Central memory CD8-positive, alpha-beta T cell (primary cell): ENCODE measurements around the gene KMT2C.
"Not testable (repeated sequence)": the region's sequence is repeated elsewhere in the genome, so short reads cannot be mapped to it uniquely, and the experiment has no call there.

Experiments used
- ATAC-seq: fragments of 150-1000 bp; cut with Tn5 transposase; replicated peaks from 2 replicates; pipeline ENCODE4 v1.10.0; 2022; ENCODE audit warnings: mild to moderate bottlenecking, moderate FRiP score, moderate number of reproducible peaks; ENCODE audit not compliant: poor library complexity, severe bottlenecking; ENCODE audit errors: extremely low read depth
- DNase-seq, 2 donors: peaks; one replicate each; pipeline ENCODE4 v3.0.0; 2021; ENCODE audit warnings: low spot score in 2 of 2
- H3K27ac Mint-ChIP-seq: one replicate; pipeline ENCODE4 v1.8.0; 2022; ENCODE audit warnings: low read depth, mild to moderate bottlenecking, moderate library complexity, mixed read lengths
- H3K27me3 Mint-ChIP-seq: one replicate; pipeline ENCODE4 v1.8.0; 2022; ENCODE audit warnings: mixed read lengths
- H3K36me3 Mint-ChIP-seq: one replicate; pipeline ENCODE4 v1.8.0; 2022; ENCODE audit warnings: mild to moderate bottlenecking, moderate library complexity, mixed read lengths; ENCODE audit not compliant: insufficient read depth
- H3K4me1 Mint-ChIP-seq: one replicate; pipeline ENCODE4 v1.8.0; 2022; ENCODE audit warnings: mixed read lengths
- H3K4me3 Mint-ChIP-seq: one replicate; pipeline ENCODE4 v1.8.0; 2022; ENCODE audit warnings: mild to moderate bottlenecking, moderate library complexity, mixed read lengths
- H3K9me3 Mint-ChIP-seq: one replicate; pipeline ENCODE4 v1.8.0; 2022; ENCODE audit warnings: mixed read lengths

Gene KMT2C

GRCh38 chr7:152414779-152415178, 21.0 kb downstream of the KMT2C start:
- Mint-ChIP-seq H3K9me3 (no peaks in the 10 kb centered on the region), H3K36me3 (peaks cover 1% of the 10 kb centered on the region), H3K27me3 (no peaks in the 10 kb centered on the region), H3K4me1 (peaks cover 23% of the 10 kb centered on the region), H3K27ac (no peak overlapping the region), H3K4me3 (no peak overlapping the region)
- DNase-seq (no peak), ATAC-seq (no peak)

- H3K27me3 Mint-ChIP-seq: no peaks in the 10 kb centered on the region
- no peak overlapping the region for H3K4me3 Mint-ChIP-seq
- H3K4me1 Mint-ChIP-seq: peaks cover 21% of the 10 kb centered on the region
- H3K9me3 Mint-ChIP-seq: peaks cover 5% of the 10 kb centered on the region
- no peak for ATAC-seq
- H3K36me3 Mint-ChIP-seq: peaks cover 4% of the 10 kb centered on the region
- DNase-seq: no peak
- H3K27ac Mint-ChIP-seq: no peak overlapping the region
Measured at GRCh38 chr7:152411389-152411788, 24.4 kb downstream of the KMT2C start.

DNA sequence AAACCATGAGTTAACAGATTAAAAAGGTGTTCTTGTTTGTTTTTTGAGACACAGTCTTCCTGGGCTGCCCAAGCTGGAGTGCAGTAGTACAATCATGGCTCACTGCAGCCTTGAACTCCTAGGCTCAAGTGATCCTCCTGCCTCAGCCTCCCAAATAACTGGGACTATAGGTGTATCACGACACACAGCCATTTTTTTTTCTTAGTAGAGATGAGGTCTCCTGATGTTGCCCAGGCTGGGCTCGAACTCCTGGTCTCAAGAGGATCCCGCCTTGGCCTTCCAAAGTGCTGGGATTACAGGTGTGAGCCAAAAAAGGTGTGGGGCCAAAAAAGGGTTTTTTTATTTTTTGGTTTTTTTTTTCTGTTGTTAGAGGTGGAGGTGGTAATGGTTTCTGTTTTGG, 29.3 kb downstream of the KMT2C start:
- no peak for DNase-seq
- Mint-ChIP-seq H3K36me3 (peaks cover 3% of the 10 kb centered on the region), H3K27ac (no peak overlapping the region), H3K4me1 (peaks cover 9% of the 10 kb centered on the region), H3K9me3 (peaks cover 5% of the 10 kb centered on the region), H3K4me3 (no peak overlapping the region), H3K27me3 (no peaks in the 10 kb centered on the region)
- no peak for ATAC-seq

GRCh38 chr7:152406030-152406429, 29.8 kb downstream of the KMT2C start:
- H3K4me3 Mint-ChIP-seq, H3K27me3 Mint-ChIP-seq, H3K36me3 Mint-ChIP-seq, H3K9me3 Mint-ChIP-seq, DNase-seq, H3K27ac Mint-ChIP-seq, H3K4me1 Mint-ChIP-seq, ATAC-seq: not testable (repeated sequence)

- Mint-ChIP-seq H3K36me3 (no peaks in the 10 kb centered on the region), H3K4me1 (peaks cover 21% of the 10 kb centered on the region), H3K9me3 (peaks cover 5% of the 10 kb centered on the region), H3K27me3 (no peaks in the 10 kb centered on the region), H3K27ac (no peak overlapping the region), H3K4me3 (no peak overlapping the region)
- DNase-seq: no peak
- ATAC-seq: no peak
Measured at GRCh38 chr7:152403726-152404125, 32.1 kb downstream of the KMT2C start.

DNA sequence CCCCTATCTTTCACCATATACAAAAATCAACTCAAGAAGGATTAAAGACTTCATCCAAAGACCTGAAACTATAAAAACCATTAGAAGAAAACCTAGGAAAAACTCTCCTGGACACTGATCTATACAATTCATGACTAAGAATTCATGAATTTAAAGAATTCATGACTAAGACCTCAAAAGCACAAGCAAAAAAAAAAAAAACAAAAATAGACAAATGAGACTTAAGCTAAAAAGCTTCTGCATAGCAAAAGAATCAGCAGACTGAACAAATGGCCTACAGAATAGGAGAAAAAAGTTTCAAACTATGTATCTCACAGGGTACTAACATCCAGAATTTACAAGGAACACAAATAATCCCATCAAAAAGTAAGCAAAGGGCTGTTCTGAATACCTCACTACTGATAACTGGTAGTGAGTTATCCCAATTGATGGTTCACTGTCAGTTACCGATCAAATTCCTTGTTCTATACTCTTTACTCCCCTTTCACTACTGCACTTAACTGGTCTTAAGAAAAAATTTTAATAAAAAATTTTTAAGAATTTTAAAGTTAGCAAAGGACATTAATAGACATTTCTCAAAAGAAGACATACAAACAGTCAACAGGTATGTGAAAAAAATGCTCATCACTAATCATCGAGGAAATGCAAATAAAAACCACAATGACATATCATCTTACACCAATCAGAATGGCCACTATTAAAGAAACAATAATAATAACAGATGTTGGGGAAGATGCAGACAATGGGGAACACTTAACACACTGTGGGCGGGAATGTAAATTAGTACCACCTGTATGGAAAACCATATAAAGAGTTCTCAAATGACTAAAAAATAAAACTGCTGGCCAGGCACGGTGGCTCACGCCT, 33.2 kb downstream of the KMT2C start:
- H3K9me3 Mint-ChIP-seq: peaks cover 5% of the 10 kb centered on the region
- H3K27me3 Mint-ChIP-seq: no peaks in the 10 kb centered on the region
- H3K4me1 Mint-ChIP-seq: peaks cover 32% of the 10 kb centered on the region
- no peak for ATAC-seq
- no peak overlapping the region for H3K27ac Mint-ChIP-seq
- DNase-seq: no peak
- no peaks in the 10 kb centered on the region for H3K36me3 Mint-ChIP-seq
- H3K4me3 Mint-ChIP-seq: no peak overlapping the region

GRCh38 chr7:152399344-152399743, 36.5 kb downstream of the KMT2C start:
- peaks cover 41% of the 10 kb centered on the region for H3K4me1 Mint-ChIP-seq
- peaks cover 2% of the 10 kb centered on the region for H3K36me3 Mint-ChIP-seq
- DNase-seq (no peak), ATAC-seq (no peak)
- H3K27me3 Mint-ChIP-seq: no peaks in the 10 kb centered on the region
- no peak overlapping the region for H3K27ac Mint-ChIP-seq
- no peaks in the 10 kb centered on the region for H3K9me3 Mint-ChIP-seq
- no peak overlapping the region for H3K4me3 Mint-ChIP-seq

- ATAC-seq: no peak
- no peak for DNase-seq
- Mint-ChIP-seq H3K27ac (no peak overlapping the region), H3K4me3 (no peak overlapping the region), H3K4me1 (peaks cover 56% of the 10 kb centered on the region), H3K9me3 (no peaks in the 10 kb centered on the region), H3K27me3 (no peaks in the 10 kb centered on the region), H3K36me3 (peaks cover 2% of the 10 kb centered on the region)
Measured at GRCh38 chr7:152395112-152395511, 40.7 kb downstream of the KMT2C start.

DNA sequence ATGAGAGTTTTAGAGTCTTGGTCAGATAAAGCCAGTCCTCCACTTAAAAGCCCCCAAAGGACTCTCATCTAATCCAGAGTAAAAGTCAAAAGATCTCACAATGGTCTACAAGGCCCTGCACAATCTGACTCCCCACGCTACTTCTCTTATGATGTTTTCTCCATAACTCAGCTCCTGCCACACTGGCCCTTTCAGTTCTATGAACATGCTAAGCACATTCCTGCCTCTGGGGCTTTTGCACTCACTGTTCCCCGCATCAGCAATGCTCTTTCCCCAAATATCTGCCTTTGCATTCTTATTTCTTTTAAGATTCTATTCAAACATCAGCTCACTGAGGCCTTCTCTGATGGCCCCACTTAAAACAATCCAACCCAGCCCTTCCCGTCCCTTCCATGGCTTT, 41.6 kb downstream of the KMT2C start:
- DNase-seq, ATAC-seq, H3K4me3 Mint-ChIP-seq, H3K27ac Mint-ChIP-seq, H3K27me3 Mint-ChIP-seq, H3K36me3 Mint-ChIP-seq, H3K9me3 Mint-ChIP-seq: not testable (repeated sequence)
- H3K4me1 Mint-ChIP-seq: peaks cover 55% of the 10 kb centered on the region

DNA sequence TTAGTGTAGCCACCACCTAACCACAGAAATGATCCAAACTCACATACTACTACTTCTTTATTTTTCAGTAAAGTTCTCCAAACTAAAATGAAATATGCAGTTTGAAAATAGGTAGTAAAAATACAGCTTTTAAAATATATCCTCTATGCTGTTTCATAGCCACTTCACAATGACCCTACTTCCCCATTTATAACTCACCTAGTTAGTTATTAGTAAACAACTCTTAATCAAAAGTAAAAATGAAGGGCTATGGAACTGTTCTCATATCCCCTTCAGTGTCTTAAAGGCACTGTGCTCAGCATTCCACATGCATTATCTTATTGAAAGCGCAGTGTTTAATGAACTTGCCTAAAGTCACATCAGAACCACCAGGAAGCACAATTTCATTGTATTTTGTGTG, 43.5 kb downstream of the KMT2C start:
- ATAC-seq: no peak
- Mint-ChIP-seq H3K27ac (no peak overlapping the region), H3K4me3 (no peak overlapping the region), H3K4me1 (peaks cover 39% of the 10 kb centered on the region), H3K36me3 (peaks cover 2% of the 10 kb centered on the region), H3K9me3 (no peaks in the 10 kb centered on the region), H3K27me3 (no peaks in the 10 kb centered on the region)
- DNase-seq: no peak

- DNase-seq, H3K27ac Mint-ChIP-seq, H3K36me3 Mint-ChIP-seq, H3K27me3 Mint-ChIP-seq, ATAC-seq, H3K4me3 Mint-ChIP-seq, H3K9me3 Mint-ChIP-seq: not testable (repeated sequence)
- peaks cover 12% of the 10 kb centered on the region for H3K4me1 Mint-ChIP-seq
Measured at GRCh38 chr7:152386136-152386764, 49.6 kb downstream of the KMT2C start.

- not testable (repeated sequence) for H3K36me3 Mint-ChIP-seq, H3K9me3 Mint-ChIP-seq, H3K27ac Mint-ChIP-seq, H3K4me3 Mint-ChIP-seq, H3K27me3 Mint-ChIP-seq, DNase-seq, ATAC-seq
- H3K4me1 Mint-ChIP-seq: peaks cover 20% of the 10 kb centered on the region
Measured at GRCh38 chr7:152384235-152385200, 51.3 kb downstream of the KMT2C start.
